Activated CD8-positive, alpha-beta memory T cell treated with anti-CD3 and anti-CD28 coated beads, Interleukin-2, amount 50 U/mL, for 1 hour (primary cell): ENCODE data around the gene MEF2C.
A peak's percentile ranks its signal among the peaks of the same experiment; 100 is the strongest.

ENCODE experiments used
- DNase-seq: peaks from one replicate; pipeline ENCODE4 v3.0.0-alpha.2; 2020; ENCODE audit errors: extremely low read depth

MEF2C gene

GRCh38 chr5:88718736-88719135, 164.2 kb downstream of the MEF2C start:
- DNase-seq = no peak

GRCh38 chr5:88716101-88716500, 166.9 kb downstream of the MEF2C start:
- DNase-seq = no peak

GRCh38 chr5:88715503-88715902, 167.5 kb downstream of the MEF2C start:
- no peak for DNase-seq

GRCh38 chr5:88713818-88714217, 169.2 kb downstream of the MEF2C start:
- DNase-seq = no peak

- no peak for DNase-seq
Observed at GRCh38 chr5:88708682-88709398, 174.1 kb downstream of the MEF2C start.

- no peak for DNase-seq
Observed at GRCh38 chr5:88708021-88708420, 175.0 kb downstream of the MEF2C start.

- DNase-seq = no peak
Observed at GRCh38 chr5:88707216-88707965, 175.6 kb downstream of the MEF2C start.

- DNase-seq = no peak
Observed at GRCh38 chr5:88702332-88702731, 180.7 kb downstream of the MEF2C start.

GRCh38 chr5:88700121-88700520, 182.9 kb downstream of the MEF2C start:
- DNase-seq = no peak

GRCh38 chr5:88698290-88698689, 184.7 kb downstream of the MEF2C start:
- DNase-seq = no peak

GRCh38 chr5:88696466-88696865, 186.5 kb downstream of the MEF2C start:
- DNase-seq = no peak

- DNase-seq = no peak
Observed at GRCh38 chr5:88695931-88696330, 187.1 kb downstream of the MEF2C start.

- no peak for DNase-seq
Observed at GRCh38 chr5:88695232-88695631, 187.8 kb downstream of the MEF2C start.

GRCh38 chr5:88694023-88694679, 188.8 kb downstream of the MEF2C start:
- DNase-seq = no peak

GRCh38 chr5:88693071-88693932, 189.7 kb downstream of the MEF2C start:
- no peak for DNase-seq

GRCh38 chr5:88691945-88692868, 190.8 kb downstream of the MEF2C start:
- DNase-seq = no peak

- DNase-seq = no peak
Observed at GRCh38 chr5:88691230-88691582, 191.8 kb downstream of the MEF2C start.

- peak; percentile 19 for DNase-seq
Observed at GRCh38 chr5:88690409-88691229, 192.4 kb downstream of the MEF2C start.

GRCh38 chr5:88689668-88690408, 193.1 kb downstream of the MEF2C start:
- no peak for DNase-seq
